Left ventricle myocardium inferior (tissue), 1 donor: ENCODE results near the gene HCN2. TPM values are rescaled to one million over a fixed set of nuclear protein-coding genes. Genes with fewer than 3 reads are reported as not detected.

ENCODE experiments used
- DNase-seq: peaks from one replicate; pipeline ENCODE4 v3.0.0-alpha.2; 2020
- H3K27ac ChIP-seq: fragments of 200-600 bp; replicated peaks from 2 replicates; pipeline ENCODE4 v1.8.0; 2021
- H3K27me3 ChIP-seq: fragments of 200-600 bp; 2 replicates; pipeline ENCODE4 v1.8.0; 2021; ENCODE audit warnings: low read depth
- H3K36me3 ChIP-seq: fragments of 200-600 bp; 2 replicates; pipeline ENCODE4 v1.8.0; 2021
- H3K4me1 ChIP-seq: fragments of 200-600 bp; 2 replicates; pipeline ENCODE4 v1.8.0; 2021
- H3K4me3 ChIP-seq: fragments of 200-600 bp; 2 replicates; pipeline ENCODE4 v1.8.0; 2021; ENCODE audit warnings: mild to moderate bottlenecking, moderate library complexity
- H3K9me3 ChIP-seq: fragments of 200-600 bp; replicated peaks from 2 replicates; pipeline ENCODE4 v1.8.0; 2021
- CTCF ChIP-seq: fragments of 200-600 bp; IDR thresholded peaks from 2 replicates; pipeline ENCODE4 v1.8.0; 2021; ENCODE audit warnings: antibody characterized with exemption, mild to moderate bottlenecking, borderline replicate concordance
- intact Hi-C: fragments of 100-400 bp; cut with micrococcal nuclease; formaldehyde crosslinking; loops from one replicate; pipeline ENCODE4 v1.11.0; 2022
- total RNA-seq: library from RNA; stranded (reverse); fragmentation: NEBNext Ultra II Directional; extraction: Animal tissue kit (Norgen Biotek cat#: 25700); gene quantifications from one replicate; pipeline ENCODE4 v1.2.1, GENCODE V29; 2021
- donor health status: DM: no; HTN: yes; CAD: no; lungs with severe emphysema.

HCN2 gene
- total RNA-seq, 1 donor from 2014 or later = 21.9 TPM

GRCh38 chr19:567296-567900 lies 22.3 kb upstream of the HCN2 start:
- Histone ChIP-seq H3K9me3 (no peaks in the 10 kb centered on the region), H3K36me3 (no peaks in the 10 kb centered on the region), H3K27ac (no peak overlapping the region), H3K4me1 (peaks cover 13% of the 10 kb centered on the region), H3K27me3 (no peaks in the 10 kb centered on the region), H3K4me3 (no peak overlapping the region)
- no peak for DNase-seq
- no peak for TF ChIP-seq CTCF
- intact Hi-C loops = no loop called here

- Histone ChIP-seq H3K4me3 (no peak overlapping the region), H3K4me1 (peaks cover 42% of the 10 kb centered on the region), H3K9me3 (no peaks in the 10 kb centered on the region), H3K27me3 (no peaks in the 10 kb centered on the region), H3K36me3 (no peaks in the 10 kb centered on the region), H3K27ac (no peak overlapping the region)
- intact Hi-C loops = no loop called here
- TF ChIP-seq CTCF = no peak
- no peak for DNase-seq
Measured at GRCh38 chr19:570251-570686, 19.4 kb upstream of the HCN2 start.

DNA sequence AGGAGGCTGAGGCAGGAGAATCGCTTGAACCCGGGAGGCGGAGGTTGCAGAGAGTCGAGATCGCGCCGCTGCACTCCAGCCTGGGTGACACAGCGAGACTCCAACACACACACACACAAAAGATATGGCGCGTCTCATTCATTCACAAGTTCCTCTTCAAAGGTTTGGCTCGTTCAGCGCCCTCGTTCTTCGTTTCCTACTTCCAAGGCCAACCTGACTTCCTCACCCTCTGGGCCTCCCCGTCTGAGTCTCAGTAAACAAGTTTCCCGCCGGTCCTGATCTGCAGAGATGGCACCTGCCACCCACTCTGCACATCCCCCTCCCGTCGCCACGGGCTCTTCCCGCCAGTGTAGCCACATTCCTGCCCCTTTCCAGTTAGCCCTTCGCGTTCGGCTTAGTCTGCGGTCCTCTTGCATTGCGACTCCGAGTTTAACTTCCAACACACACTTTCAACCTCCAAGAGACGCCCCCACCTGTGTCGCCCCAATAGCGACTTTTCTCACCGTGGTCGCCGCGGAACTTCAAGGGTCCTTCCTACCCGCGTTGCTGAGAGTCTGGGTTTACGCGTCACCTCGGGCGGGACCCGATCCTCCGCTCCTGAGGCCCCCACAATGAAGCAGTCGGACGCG lies 18.6 kb upstream of the HCN2 start:
- TF ChIP-seq CTCF = no peak
- H3K27me3 ChIP-seq = no peaks in the 10 kb centered on the region
- intact Hi-C loops = no loop called here
- H3K4me3 ChIP-seq = peak overlapping the region; percentile 100
- H3K9me3 ChIP-seq = no peaks in the 10 kb centered on the region
- DNase-seq = no peak
- H3K36me3 ChIP-seq = no peaks in the 10 kb centered on the region
- H3K4me1 ChIP-seq = peaks cover 50% of the 10 kb centered on the region
- H3K27ac ChIP-seq = peak overlapping the region; percentile 98

DNA sequence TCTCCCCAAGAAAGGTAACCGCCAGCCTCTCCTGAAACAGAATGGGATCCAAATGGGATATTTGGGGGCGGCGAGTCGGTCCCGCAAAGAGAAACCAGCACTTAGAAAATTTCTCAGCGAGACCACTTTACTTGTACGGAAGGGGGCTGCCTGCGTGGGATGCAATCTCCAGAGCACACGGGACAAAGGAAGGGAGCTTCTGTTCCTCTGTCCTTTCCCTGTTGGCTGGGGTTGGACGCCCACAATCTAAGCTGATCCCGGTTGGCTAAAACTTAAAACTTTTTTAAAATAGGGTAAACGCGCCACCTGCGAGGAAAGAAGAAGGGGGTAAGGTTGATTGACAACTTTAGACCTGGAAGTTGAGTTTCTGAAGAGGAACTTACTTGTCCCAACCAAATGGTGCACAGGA lies 18.1 kb upstream of the HCN2 start:
- no peak for DNase-seq
- Histone ChIP-seq H3K36me3 (no peaks in the 10 kb centered on the region), H3K27ac (peak overlapping the region; percentile 98), H3K9me3 (no peaks in the 10 kb centered on the region), H3K4me3 (peak overlapping the region; percentile 100), H3K4me1 (peaks cover 55% of the 10 kb centered on the region), H3K27me3 (no peaks in the 10 kb centered on the region)
- intact Hi-C loops = no loop called here
- no peak for TF ChIP-seq CTCF

DNA sequence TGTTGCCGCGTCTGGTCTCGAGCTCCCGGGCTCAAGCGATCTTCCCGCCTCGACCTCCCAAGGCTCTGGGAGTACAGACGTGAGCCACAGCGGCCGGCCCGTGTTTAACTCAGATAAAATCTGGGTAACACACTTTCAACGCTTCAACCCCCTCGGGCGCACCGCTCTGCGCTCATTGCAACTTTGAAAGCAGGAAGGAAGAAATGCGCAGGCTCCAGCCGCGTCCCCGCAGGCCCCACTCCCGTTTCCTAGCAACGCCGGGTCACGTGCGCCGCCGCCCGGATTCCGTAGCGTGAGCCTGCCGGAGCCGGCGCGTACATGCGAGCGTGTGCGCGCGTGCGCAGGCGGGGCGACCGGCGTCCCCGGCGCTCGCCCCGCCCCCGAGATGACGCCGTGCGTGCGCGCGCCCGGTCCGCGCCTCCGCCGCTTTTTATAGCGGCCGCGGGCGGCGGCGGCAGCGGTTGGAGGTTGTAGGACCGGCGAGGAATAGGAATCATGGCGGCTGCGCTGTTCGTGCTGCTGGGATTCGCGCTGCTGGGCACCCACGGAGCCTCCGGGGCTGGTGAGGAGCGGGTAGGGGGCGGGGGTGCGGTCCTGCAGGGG lies 17.4 kb upstream of the HCN2 start, which contains the start of gene BSG:
BSG (plus strand) TSS at position 457 of the 603 bp plus-strand sequence; CDS start at position 496, 39 bp downstream.
- DNase-seq = peak; percentile 98
- Histone ChIP-seq H3K36me3 (no peaks in the 10 kb centered on the region), H3K4me3 (peak within 1 kb of the TSS; percentile 100), H3K4me1 (peaks cover 61% of the 10 kb centered on the region), H3K27me3 (no peaks in the 10 kb centered on the region), H3K27ac (peak within 1 kb of the TSS; percentile 98), H3K9me3 (no peaks in the 10 kb centered on the region)
- TF ChIP-seq CTCF = no peak
- intact Hi-C loops = no loop called here
